GM21447 (cell line): ENCODE measurements around the gene SLC22A17.

ENCODE experiments used
- ATAC-seq: cut with Tn5 transposase; IDR thresholded peaks from one replicate; pipeline ENCODE4 v1.9.1; 2021; ENCODE audit not compliant: unreplicated experiment

SLC22A17 gene

DNA sequence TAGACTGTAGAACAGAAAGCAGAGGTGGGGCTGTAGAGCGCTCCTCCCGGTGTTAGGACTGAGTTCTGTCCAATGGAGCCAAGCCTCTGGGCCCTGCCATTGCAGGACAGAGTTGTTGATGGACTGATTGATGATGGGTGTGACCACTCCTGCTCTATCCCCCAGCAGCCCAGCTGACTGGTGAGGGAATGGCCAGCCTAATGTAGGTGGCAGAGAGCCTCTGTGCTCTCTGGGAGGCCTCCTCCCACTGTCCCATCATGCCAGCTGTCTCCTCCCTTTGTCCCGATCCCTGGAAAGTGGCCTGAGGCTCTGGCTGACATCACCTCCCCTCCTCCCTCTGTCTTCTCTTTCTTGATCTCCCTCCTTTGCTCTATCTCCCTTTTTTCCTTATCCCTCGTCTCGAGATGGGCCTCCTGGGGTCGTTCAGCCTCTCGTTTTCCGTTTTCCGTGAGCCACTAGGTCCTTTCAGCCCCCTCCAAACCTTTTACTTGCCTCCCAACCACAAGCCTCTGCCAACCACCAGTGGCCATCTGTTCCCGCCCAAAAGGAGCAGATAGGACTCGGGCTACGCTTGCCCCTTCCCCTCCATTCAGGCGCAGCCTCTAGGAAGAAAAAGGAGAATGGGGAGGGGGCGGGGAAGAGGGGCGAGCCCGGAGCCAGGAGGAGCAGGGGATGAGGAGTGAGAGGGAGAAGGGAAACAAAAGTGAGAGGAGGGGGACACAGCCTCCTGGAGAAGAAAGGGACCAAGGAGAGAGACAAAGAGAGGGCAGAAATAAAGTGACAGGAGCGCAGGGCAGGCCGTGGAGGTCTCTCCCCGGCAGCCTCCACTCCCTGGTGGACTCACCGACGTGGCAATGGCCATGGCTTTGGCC is 11.7 kb upstream of the SLC22A17 start:
- no peak for ATAC-seq

DNA sequence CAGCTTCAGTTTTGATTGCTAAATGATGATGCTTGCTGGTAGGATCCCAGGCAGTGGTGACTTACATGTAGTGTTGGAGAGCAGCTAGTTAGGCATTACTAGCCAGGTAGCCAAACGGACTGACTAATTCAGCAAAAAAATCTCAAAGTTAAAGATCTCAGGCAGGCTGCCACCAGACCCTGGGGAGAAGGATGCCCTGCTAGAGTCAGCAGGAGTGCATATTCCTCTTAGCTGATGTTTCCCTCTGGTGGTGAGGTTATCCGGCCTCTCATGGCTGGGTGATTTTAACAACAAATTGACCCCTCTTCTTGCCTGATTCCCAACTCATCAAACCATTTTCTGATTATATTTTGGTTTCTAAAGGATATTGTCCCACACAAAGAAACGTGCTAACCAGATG is 9.5 kb upstream of the SLC22A17 start:
- no peak for ATAC-seq

DNA sequence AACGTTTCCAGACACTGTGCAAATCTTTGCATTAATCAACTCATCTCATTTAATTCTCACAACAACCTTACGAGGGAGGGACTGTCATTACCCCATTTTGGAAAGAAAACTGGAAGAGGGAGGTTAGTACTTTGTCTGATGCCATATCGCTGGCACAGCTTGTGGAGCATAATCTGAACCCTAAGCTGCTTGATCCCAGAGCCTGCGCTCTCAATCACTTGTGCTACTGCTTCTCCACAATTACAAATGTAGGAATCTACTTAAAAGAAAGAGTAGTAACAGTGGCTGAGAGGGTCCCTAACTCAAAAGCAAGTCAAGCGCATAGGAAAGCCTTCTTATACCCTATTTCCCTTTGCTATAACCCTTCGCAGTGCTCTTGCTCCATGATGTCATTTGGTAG is 9.1 kb upstream of the SLC22A17 start:
- no peak for ATAC-seq

DNA sequence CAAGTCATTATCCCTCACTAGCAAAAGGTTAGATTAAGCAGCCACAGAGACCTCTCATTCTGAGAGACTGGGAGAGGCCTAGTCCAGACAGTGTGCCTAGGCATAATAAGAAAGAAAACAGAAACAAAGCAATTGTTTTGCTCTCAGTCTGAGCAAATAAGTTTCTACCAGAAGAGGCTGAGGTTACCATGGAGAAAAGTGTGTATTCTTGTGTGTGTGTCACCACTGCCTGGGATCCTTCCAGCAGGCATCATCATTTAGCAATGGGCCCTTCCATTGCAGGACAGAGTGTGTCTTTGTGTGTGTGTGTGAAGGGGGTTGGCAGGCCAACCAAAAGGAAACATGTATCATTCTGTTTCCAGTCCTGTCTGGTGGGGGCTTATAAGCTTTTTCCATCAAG is 8.6 kb upstream of the SLC22A17 start:
- no peak for ATAC-seq

DNA sequence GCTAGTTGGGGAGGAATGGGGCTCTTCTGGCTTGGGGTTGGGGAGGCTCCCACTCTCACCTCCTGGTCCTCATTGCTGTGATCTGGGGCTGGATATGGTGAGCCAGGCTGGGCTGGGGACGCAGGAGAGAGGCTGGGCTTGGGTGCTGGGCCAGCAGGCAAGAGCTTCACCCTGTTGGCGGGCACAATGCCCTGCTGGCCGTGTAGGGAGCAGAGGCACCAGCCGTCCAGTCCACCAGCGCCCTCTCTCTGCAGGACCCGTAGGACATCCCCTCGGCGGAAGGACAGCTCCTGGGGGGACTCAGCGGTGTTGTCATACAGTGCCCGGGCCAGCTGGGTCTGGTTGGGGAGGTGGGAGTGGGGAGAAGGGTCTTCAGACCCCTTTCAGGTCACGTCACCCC is 7.8 kb upstream of the SLC22A17 start:
- ATAC-seq: no peak

DNA sequence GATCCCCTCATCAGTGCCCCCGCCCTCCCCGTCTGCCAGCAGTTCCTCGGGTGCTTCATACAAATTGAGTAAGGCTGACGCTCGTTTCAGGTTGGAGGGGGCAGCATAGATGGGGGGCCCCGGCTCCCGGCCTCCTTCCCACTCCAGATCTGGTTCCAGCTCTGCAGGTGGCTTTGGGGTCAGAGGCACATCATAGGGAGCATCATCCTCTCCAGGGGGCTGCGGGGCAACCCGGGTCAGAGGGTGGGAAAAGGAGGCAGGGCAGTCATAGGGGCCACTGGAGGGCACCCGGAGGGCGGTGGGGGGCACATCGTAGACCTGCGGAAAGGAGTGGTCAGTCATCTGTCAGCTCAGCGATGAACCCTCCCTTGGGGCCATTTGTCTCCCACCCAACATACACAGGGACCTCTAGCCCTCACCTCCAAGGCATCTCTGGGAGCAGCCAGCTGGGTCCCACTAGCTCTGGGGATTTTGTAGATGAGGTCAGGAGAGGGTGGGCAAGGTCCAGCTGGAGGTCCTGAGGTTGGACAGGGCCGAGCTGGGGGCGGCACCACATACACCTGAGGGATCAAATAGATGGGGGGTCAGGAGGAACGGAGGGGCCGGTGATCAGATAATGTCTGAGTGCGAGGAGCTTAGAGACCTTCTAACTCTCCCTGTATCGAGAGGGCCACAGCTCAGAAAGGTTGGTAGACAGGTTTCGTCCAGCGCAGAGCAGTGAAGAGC is 7.2 kb upstream of the SLC22A17 start:
- ATAC-seq: no peak

DNA sequence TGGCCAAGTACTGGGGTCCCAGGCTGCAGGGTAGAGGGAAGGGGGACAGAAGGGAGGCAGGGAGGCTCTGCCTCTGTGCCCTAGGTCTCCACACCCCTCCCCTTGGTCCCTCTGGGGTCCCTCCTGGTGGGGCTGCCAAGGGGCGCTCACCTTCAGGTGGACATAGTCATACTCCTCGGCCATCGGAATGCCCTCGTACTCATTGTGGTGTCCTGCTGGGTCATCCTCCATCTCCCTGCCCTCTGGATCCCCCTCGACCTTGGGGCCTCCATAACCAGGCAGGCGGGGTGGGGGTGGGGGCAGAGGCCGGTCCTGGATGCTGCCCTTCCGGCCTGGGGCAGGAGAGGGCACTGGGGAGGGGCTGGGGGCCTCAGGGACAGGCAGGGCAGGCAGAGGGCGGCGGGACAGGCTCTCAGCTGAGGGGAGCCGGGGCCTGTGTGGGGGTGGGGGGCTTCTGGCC is 6.5 kb upstream of the SLC22A17 start:
- ATAC-seq: no peak

DNA sequence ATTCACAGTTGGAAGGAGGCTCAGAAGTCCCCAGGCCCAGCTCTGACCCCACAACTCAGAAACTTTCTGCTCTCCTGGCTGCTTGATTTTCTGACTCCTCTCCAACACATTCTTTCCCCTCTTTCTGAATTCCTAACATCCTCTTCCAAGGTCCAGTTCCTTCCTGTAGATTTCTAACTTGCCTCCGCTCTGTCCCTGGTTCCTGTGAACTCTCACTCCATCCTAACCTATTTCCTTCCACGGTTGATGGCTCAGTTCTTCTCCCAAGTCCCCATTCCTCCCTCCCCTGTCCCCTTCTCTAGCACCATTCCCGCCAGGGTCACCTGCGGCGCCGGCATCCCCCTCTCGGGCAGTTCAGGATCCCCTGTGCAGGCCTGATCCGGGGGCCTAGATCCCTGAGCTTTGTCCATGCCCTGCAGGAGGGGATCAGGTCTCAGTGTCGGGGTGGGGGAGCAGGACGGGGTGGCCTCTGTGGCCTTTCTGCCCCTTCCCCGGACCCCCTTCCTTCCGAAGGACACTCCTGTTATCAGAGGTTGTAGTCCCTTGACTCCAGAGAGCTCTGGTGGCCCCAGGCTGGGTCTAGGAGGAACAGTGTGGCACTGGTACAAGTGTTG is 6.0 kb upstream of the SLC22A17 start:
- no peak for ATAC-seq

DNA sequence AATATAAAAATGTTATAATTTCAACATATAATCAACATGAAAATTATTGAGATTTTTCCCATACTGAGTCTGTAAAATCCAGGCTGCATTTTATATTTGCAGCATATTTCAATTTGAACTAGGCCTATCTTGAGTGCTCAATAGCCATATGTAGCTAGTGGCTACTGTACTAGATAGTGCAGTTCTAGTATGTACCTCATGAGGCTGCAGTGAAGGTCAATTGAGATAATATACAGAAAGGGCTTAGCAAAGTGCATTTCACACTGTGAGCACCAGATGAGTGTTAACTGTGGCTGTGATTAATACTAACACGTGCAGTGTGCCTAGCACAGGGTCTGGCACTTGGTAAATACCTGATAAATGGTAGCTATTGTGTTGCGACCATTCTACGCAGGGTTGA is 5.4 kb upstream of the SLC22A17 start:
- no peak for ATAC-seq

DNA sequence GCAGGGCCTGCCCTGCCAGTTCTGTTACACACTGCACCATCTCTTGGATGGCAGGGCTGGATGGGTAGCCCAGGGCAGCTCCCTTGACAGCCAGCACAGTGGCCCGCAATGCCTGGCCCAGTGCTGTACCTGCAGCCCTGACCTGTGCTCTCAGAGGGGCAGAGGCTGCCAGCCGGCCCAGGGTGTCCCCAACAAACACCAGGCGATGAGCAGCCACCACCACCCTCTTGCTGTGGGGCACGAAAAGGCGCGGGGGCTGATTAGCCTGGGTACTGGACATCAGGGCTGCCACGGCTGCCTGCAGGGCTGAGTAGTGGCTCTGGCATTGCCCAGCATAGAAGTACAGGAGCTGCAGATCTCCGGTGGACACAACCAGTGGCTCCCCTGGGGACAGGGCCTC is 4.6 kb upstream of the SLC22A17 start:
- ATAC-seq: no peak

DNA sequence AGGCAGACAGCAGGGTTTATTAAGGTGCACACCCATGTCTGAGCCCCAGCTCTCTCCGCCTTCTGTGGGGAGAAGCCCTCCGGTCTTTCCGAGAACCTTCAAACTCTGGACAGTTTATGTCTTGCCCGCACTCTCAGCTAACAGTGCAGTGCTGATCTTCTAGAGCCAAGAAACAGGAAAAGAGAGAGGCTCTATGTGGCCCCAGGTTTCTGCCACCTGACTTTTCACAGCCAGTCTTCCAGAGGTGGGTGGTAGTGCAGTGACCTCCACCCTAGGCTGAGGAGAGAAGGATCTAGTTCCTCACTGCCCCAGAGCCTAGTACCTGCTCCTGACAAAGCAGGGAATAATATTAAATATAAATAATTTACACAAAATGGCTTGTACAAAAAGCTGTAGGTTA is 4.0 kb upstream of the SLC22A17 start:
- no peak for ATAC-seq

DNA sequence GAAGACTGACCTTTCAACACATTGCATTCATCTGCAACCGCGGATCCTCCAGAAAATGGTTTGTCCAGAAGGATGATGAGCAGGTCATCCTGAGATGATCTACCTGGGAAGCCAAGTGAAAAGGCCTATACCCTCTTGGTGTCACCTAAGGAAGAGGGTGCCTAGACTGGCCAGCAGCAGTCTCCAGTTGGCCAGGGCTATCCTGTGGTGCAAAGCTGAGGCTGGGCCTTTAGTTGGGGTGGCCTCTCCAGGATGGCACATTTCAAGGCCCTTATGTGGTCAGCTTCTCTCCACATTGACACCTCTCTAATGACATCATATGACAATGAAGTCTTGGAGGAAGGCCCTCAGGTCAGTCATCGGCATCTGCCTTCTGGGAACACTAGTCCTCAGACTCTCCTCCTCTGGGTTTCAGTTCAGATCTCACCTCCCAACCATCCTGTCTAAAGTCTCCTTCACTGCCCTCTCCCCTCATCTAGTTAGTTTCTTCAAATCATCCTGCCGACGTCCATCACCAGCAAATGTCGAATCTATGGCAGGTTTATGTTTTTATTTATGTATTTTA is 3.3 kb upstream of the SLC22A17 start:
- ATAC-seq: no peak

DNA sequence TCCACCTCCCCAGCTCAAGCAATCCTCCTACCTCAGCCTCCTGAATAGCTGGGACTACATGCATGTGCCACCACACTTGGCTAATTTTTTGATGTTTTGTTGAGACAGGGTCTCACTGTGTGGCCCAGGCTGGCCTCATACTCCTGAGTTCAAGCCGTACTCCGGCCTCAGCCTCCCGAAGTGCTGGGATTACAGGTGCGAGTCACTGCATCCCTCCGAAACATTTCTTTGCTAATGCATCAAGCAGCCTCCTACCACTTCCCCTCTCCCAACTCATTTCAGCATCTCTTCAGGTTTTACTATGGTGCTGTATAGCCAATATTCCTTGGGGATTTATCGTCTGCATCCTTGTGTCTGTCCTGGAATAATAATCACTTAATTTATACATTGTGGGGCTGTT is 2.3 kb upstream of the SLC22A17 start:
- no peak for ATAC-seq

DNA sequence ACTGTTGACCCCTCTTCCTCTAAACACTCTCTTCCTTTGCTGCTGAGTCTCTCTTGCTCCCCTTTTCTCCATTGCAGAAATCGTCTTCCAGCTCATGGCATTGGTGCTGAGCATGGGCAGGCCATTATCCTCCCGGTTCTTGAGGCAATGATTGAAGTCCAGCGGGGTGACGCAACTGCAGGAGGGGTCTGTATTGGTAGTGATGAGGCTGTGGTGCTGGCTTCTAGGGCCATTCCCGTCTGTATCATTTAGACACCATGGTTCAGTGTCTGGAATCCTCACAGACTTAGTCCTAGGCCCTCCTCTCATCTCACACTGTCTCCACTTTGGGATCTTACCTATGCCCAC is 720 bp upstream of the SLC22A17 start:
- ATAC-seq: no peak

DNA sequence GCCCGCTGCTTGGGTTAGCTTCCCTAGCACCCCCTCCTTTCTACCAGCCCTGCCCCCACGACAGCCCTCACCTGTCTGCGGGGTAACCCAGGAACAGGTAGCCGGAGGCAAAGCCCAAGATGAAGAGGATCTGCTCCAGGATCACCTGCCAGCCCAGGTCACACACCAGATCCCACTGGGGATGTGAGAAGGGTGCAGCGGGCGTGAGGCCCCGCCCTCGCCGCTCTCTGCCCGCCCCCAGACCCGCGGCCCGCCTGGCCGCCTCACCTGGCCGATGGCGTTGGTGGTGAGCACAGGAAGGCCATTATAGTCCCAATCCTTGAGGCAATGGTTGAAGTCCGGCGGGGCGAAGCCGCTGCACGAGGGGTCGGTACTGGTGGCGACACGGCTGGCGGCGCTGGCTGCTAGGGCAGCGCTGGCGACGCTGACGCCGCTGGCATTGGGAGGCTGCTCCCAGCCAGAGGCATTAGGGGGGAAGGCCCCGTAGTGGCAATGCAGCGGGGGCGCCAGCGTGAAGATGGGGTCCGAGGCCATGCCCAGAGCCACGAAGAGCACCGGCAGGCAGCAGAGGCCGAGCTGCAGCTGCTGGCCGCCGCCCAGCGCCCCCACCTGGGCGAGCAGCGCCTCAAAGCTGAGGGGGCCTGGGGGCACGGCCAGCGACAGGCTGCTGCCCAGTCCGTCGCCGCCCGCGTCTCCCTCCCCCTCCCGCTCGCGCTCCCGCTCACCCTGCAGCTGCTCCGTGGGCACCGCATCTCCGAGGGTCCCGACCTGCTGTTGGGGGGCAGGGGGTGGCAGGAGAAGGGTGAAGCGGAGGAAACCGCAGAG is 794 bp downstream of the SLC22A17 start:
- no peak for ATAC-seq

DNA sequence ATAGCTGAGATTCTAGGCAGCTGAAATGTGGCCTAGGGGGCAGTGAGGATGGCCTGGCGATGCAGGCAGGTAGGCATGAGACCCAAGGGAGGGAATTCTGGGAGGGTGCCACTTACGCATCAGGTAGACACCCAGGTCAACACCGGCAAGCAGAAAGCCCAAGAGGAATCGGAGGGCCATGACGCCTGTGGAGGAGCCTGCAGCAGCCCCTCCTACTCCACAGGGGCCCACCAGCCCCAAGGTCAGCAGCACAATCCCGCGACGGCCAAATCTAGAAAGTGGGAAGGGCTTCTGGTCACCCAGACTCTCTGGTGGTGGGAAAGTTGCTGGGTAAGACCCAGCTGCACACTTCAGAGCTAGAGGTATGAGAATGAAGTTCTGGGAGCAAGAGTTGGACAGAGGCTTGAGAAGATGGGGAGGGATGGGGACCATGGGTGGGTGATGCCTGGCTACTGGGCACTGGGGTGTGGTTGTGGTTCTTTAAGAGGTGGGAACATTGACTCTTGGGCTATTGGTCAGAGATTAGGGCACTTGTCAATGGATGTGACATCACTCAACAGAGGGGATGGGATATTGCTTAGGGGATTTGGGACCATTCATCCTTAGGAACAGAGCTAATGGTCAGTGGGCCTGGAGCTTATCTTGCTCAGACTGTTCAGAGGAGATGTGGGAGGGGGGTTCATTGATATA is 3.4 kb downstream of the SLC22A17 start:
- ATAC-seq: no peak

DNA sequence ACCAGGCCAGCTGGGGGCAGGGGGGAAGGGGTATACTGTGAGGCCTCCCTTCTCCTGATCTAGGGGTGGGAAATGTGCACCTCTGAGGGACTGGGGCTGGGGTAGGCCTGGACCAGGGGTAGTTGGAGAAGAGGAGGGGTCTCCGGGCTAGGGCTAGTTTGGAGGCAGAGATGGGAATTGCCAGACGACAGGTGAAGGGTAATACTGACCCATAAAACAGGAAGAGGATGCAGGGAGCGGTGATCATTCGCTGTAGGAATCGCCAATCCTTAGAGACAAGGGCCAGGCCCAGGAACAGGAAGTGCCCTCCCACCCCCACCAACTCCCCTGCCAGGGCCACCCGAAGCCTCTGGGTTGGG is 4.4 kb downstream of the SLC22A17 start:
- ATAC-seq: no peak

DNA sequence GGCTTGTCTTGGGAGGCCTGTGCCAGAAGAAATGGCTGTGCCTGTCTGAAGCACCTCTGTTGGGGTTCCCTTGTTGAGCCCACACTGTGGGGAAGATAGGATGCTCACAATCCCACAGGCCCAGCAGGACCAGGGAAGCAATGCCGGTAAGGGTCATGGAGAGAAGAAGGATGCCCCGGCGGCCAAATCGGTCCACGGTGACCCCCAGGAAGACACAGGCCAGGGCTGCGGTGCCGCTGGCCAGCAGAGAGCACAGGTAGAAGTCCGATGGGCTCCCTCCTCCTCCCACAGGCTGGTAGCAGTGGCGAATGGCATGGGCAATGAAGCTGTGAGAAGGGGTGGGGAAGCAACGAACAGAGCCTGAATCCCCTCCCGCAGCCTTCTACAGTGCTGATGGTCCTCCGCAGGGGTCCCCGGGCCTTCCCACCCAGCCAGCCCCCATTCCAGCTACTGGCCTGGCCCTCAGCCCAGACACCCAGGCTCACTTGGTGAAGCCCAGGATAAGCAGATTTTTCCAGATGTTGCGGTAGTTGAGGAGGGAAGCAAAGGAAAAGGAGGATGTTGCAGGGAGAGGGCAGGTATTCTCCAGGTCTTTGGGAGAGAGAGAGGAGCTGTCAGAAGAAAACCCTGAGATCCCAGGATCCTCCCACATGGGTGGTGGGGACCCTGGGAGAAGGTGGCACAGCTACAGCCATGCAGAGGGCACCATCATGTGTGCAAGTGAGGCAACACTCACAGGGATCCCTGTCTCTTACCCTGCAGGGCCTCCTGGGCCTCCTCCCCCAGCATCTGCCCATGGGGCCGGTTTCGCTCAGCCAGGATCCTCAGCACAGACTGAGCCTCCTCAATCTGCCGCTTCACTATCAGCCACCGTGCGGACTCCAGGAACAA is 5.0 kb downstream of the SLC22A17 start:
- no peak for ATAC-seq

DNA sequence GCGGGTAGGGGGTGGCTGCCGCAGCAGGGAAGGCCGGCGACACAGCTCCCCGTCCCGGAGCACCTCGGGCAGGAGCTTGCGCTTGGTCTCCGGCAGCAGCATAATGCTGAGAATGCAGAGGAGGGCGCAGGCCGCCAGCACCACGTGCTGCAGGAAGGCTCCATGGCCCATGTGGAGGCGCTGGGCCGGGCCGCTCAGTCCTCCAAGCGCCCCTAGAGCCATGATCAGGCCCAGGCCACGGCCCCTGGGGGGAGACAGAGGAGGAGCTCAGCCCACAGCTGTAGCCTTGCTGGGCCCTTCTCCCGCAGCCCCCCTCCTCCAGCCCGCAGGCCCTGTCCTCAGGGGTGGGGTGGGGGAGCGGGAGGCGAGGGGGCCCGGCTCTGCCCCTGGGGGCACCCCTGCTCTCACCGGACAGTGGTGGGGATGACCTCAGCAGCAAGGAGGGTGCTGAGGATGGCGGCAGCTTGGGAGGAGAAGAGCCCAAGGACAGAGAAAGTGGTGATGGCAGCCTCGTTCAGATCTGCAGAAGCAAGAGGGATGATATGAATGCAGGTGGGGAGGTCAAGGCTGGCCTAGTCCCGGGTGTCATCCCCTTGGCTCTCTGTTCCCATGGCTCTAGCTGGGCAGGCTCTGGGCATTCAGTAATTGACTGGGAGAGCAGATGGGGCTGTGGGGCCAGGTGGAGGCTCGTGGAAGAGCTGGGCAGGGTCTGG is 5.8 kb downstream of the SLC22A17 start:
- ATAC-seq: no peak
